Gastrocnemius medialis (tissue), 4 donors: ENCODE results near the gene TANC1. TPM values are rescaled to one million over a fixed set of nuclear protein-coding genes. Genes with fewer than 3 reads are reported as not detected.

Experiments
- ATAC-seq, 2 donors: fragments of 150-250 bp; one replicate each; pipeline ENCODE4 v1.9.1; 2016
- DNase-seq, 2 donors: peaks; one replicate each; pipeline ENCODE4 v3.0.0-alpha.2; 2019
- H3K27ac ChIP-seq, 4 donors: fragments of 200-600 bp; sonication (generic); 1 replicate in 1 of 4; 2 replicates in 3 of 4; pipeline ENCODE4 v1.5.1; 2016 to 2018; ENCODE audit warnings: mild to moderate bottlenecking in 2 of 4, moderate library complexity in 1 of 4
- H3K27me3 ChIP-seq, 3 donors: fragments of 200-600 bp; sonication (generic) in 2 of 3; 1 replicate in 1 of 3; 2 replicates in 2 of 3; pipeline versions ENCODE4 v1.5.1 to v1.6.0; 2016 to 2019; ENCODE audit warnings: mild to moderate bottlenecking in 1 of 3, moderate library complexity in 1 of 3
- H3K36me3 ChIP-seq, 2 donors: fragments of 200-600 bp; sonication (generic) in 1 of 2; one replicate each; pipeline ENCODE4 v1.5.1; 2017 to 2018
- H3K4me1 ChIP-seq, 2 donors: fragments of 200-600 bp; sonication (generic) in 1 of 2; one replicate each; pipeline ENCODE4 v1.5.1; 2016 to 2017; ENCODE audit warnings: mild to moderate bottlenecking in 2 of 2
- H3K4me3 ChIP-seq, 4 donors: fragments of 200-600 bp; sonication (generic) in 3 of 4; 1 replicate in 1 of 4; 2 replicates in 3 of 4; pipeline ENCODE4 v1.5.1; 2016 to 2019; ENCODE audit warnings: mild to moderate bottlenecking in 2 of 4
- H3K9me3 ChIP-seq, 3 donors: fragments of 200-600 bp; sonication (generic) in 2 of 3; 1 replicate in 1 of 3; 2 replicates in 2 of 3; pipeline ENCODE4 v1.5.1; 2016 to 2019
- POLR2A ChIP-seq, 2 donors: fragments of 450-650 bp; IDR thresholded peaks; one replicate each; pipeline ENCODE4 v1.6.1; 2017; ENCODE audit warnings: antibody characterized with exemption in 2 of 2, mild to moderate bottlenecking in 2 of 2, moderate library complexity in 2 of 2
- in situ Hi-C, 4 donors: fragments of 200-750 bp; cut with MboI; loops; one replicate each; pipeline versions ENCODE4 v1.15.0 to v1.8.0; 2017; ENCODE audit warnings: low sequenced_read_pairs in 4 of 4
- intact Hi-C: fragments of 100-400 bp; cut with DNase I; formaldehyde crosslinking; loops from one replicate; pipeline ENCODE4 v1.15.1; 2023; ENCODE audit warnings: low total_unique reads
- total RNA-seq, 4 donors: library from RNA; depleted of rRNA; stranded (reverse); fragments of >200 nt; gene quantifications; one replicate each; pipeline versions ENCODE4 v1.1.0 to v1.2.3, GENCODE V29; 2016
- TF ChIP-seq, protein P1 (sequence below), 5 experiments: fragments of 450-650 bp in 3 of 5; fragments of 200-600 bp in 2 of 5; sonication (generic) in 2 of 5; IDR thresholded peaks in 4 of 5; conservative IDR thresholded peaks in 1 of 5; 1 replicate in 4 of 5; 2 replicates in 1 of 5; pipeline ENCODE4 v1.5.1; 2016 to 2019; ENCODE audit warnings: antibody characterized with exemption in 5 of 5, mild to moderate bottlenecking in 3 of 5, moderate library complexity in 3 of 5

TANC1 gene
- total RNA-seq, 4 donors from 2014 or later, result 5.1 to 9.9 (median 5.4) TPM

GRCh38 chr2:159010963-159011362 lies 42.5 kb downstream of the TANC1 start:
- DNase-seq (no peak), ATAC-seq (no peak)
- Histone ChIP-seq H3K4me1 (peaks cover 8 to 12% of the 10 kb centered on the region in 2 donors), H3K9me3 (no peaks in the 10 kb centered on the region), H3K4me3 (no peak overlapping the region), H3K36me3 (no peaks in the 10 kb centered on the region), H3K27ac (no peak overlapping the region), H3K27me3 (no peaks in the 10 kb centered on the region)
- in situ Hi-C loops, result no loop called here
- TF ChIP-seq, protein P1, sequence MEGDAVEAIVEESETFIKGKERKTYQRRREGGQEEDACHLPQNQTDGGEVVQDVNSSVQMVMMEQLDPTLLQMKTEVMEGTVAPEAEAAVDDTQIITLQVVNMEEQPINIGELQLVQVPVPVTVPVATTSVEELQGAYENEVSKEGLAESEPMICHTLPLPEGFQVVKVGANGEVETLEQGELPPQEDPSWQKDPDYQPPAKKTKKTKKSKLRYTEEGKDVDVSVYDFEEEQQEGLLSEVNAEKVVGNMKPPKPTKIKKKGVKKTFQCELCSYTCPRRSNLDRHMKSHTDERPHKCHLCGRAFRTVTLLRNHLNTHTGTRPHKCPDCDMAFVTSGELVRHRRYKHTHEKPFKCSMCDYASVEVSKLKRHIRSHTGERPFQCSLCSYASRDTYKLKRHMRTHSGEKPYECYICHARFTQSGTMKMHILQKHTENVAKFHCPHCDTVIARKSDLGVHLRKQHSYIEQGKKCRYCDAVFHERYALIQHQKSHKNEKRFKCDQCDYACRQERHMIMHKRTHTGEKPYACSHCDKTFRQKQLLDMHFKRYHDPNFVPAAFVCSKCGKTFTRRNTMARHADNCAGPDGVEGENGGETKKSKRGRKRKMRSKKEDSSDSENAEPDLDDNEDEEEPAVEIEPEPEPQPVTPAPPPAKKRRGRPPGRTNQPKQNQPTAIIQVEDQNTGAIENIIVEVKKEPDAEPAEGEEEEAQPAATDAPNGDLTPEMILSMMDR (IDR thresholded peaks at IDR 0.05 in 4 of 5, conservative IDR thresholded peaks at IDR 0.05 in 1 of 5), result no peak
- TF ChIP-seq POLR2A (IDR thresholded peaks at IDR 0.05), result no peak
- intact Hi-C loops, result no loop called here

DNA sequence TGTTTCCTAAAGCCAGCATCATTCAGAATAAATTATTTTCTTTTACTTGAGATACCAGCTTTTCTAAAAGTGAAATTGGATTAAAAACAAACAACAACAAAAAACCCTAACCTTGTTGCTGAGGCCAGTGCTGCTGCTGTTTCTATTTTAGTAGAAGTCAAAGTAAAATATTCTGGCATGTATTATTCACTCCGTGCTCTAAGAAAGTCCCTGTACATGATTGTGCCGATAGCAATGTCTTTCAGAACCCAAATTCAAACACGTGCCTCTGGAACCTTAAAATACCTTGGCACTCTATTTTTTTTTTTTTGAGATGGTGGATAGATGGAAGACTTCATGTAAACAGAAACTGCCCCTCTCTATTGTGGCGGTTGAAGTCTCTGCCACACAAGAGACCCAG lies 43.7 kb downstream of the TANC1 start:
- Histone ChIP-seq H3K4me1 (peaks cover 8 to 12% of the 10 kb centered on the region in 2 donors), H3K4me3 (peak overlapping the region in 1 of 4 donors; percentile 18), H3K27me3 (no peaks in the 10 kb centered on the region), H3K27ac (no peak overlapping the region), H3K9me3 (no peaks in the 10 kb centered on the region), H3K36me3 (no peaks in the 10 kb centered on the region)
- in situ Hi-C loops (no loop called here), intact Hi-C loops (no loop called here)
- TF ChIP-seq POLR2A (IDR thresholded peaks at IDR 0.05), result no peak
- TF ChIP-seq, protein P1 (IDR thresholded peaks at IDR 0.05 in 4 of 5, conservative IDR thresholded peaks at IDR 0.05 in 1 of 5), result no peak
- ATAC-seq, result no peak
- DNase-seq, result no peak

DNA sequence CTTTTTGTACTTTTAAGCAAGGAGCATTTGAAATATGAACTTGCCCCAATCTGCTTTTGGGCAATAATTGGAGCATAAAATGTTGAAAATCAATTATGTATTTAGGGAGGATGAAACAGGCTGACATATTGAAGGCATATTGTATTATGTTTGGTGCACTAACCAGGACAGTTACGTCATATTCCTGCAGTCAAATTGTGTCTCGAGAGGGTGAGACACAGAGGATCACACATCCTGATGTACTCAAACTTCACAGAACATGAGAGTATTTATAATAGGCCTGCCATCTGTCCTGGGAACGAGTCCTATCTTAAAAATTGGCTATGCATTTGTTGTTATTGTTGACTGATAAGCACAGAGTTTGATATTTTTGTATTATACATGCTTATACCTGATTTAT lies 44.7 kb downstream of the TANC1 start:
- intact Hi-C loops, result no loop called here

DNA sequence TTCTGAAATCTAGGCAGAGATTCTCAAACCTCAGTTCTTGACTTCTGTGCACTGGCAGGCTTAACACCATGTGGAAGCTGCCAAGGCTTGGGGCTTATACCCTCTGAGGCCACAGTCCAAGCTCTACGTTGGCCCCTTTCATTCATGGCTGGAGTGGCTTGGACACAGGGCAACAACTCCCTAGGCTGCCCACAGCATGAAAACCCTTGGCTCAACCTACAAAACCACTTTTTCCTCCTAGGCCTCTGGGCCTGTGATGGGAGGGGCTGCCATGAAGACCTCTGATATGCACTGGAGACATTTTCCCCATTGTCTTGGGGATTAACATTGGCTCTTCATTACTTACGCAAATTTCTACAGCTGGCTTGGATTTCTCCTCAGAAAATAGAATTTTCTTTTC lies 46.7 kb downstream of the TANC1 start:
- TF ChIP-seq, protein P1 (IDR thresholded peaks at IDR 0.05 in 4 of 5, conservative IDR thresholded peaks at IDR 0.05 in 1 of 5), result no peak
- no peak for TF ChIP-seq POLR2A (IDR thresholded peaks at IDR 0.05)
- DNase-seq, result no peak
- ATAC-seq, result no peak
- H3K27ac ChIP-seq, result no peak overlapping the region
- H3K9me3 ChIP-seq, result no peaks in the 10 kb centered on the region
- in situ Hi-C loops, result no loop called here
- no peaks in the 10 kb centered on the region for H3K36me3 ChIP-seq
- no peaks in the 10 kb centered on the region for H3K27me3 ChIP-seq
- no peak overlapping the region for H3K4me3 ChIP-seq
- H3K4me1 ChIP-seq, result peaks cover 8 to 12% of the 10 kb centered on the region in 2 donors
- intact Hi-C loops, result no loop called here

More for the DNA sequence above, 44.7 kb downstream of the TANC1 start:
- TF ChIP-seq, protein P1 (IDR thresholded peaks at IDR 0.05 in 4 of 5, conservative IDR thresholded peaks at IDR 0.05 in 1 of 5), result no peak
- no peak for TF ChIP-seq POLR2A (IDR thresholded peaks at IDR 0.05)
- in situ Hi-C loops, result no loop called here
- no peaks in the 10 kb centered on the region for H3K9me3 ChIP-seq
- peaks cover 8 to 12% of the 10 kb centered on the region in 2 donors for H3K4me1 ChIP-seq
- H3K27me3 ChIP-seq, result no peaks in the 10 kb centered on the region
- no peak overlapping the region for H3K4me3 ChIP-seq
- H3K27ac ChIP-seq, result no peak overlapping the region
- DNase-seq (no peak), ATAC-seq (no peak)
- no peaks in the 10 kb centered on the region for H3K36me3 ChIP-seq

DNA sequence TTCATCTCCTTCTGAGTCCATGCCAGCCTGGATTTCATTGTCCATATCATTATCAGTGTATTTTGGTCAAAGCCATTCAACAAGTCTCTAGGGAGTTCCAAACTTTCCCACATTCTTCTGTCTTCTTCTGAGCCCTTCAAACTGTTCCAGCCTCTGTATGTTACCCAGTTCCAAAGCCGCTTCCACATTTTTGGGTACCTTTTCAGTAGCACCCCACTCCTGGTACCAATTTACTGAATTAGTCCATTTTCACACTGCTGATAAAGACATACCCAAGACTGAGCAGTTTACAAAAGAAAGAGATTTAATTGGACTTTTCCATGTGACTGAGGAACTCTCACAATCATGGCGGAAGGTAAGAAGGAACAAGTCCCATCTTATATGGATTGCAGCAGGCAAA lies 47.4 kb downstream of the TANC1 start:
- no peak overlapping the region for H3K4me3 ChIP-seq
- no peak for TF ChIP-seq POLR2A (IDR thresholded peaks at IDR 0.05)
- in situ Hi-C loops (no loop called here), intact Hi-C loops (no loop called here)
- peaks cover 8 to 12% of the 10 kb centered on the region in 2 donors for H3K4me1 ChIP-seq
- no peaks in the 10 kb centered on the region for H3K36me3 ChIP-seq
- H3K9me3 ChIP-seq, result no peaks in the 10 kb centered on the region
- no peaks in the 10 kb centered on the region for H3K27me3 ChIP-seq
- DNase-seq (no peak), ATAC-seq (no peak)
- H3K27ac ChIP-seq, result no peak overlapping the region
